Ascending aorta (tissue), 2 donors: ENCODE results near the gene TOX3. TPM values are rescaled to one million over a fixed set of nuclear protein-coding genes. Genes with fewer than 3 reads are reported as not detected.

ENCODE experiments used
- DNase-seq, 2 donors: peaks; one replicate each; pipeline ENCODE4 v3.0.0-alpha.2; 2019; ENCODE audit warnings: low spot score in 2 of 2
- H3K27ac ChIP-seq, 2 donors: fragments of 200-600 bp; sonication (generic); one replicate each; pipeline ENCODE4 v1.5.1; 2016 to 2017; ENCODE audit warnings: mild to moderate bottlenecking in 1 of 2
- H3K27me3 ChIP-seq: fragments of 200-600 bp; sonication (generic); one replicate; pipeline ENCODE4 v1.5.1; 2017
- H3K36me3 ChIP-seq, 2 donors: fragments of 200-600 bp; sonication (generic); one replicate each; pipeline ENCODE4 v1.5.1; 2016
- H3K4me1 ChIP-seq, 2 donors: fragments of 200-600 bp; sonication (generic); one replicate each; pipeline ENCODE4 v1.5.1; 2016 to 2017; ENCODE audit warnings: mild to moderate bottlenecking in 1 of 2
- H3K4me3 ChIP-seq, 2 donors: fragments of 200-600 bp; sonication (generic); one replicate each; pipeline ENCODE4 v1.5.1; 2016 to 2017; ENCODE audit warnings: mild to moderate bottlenecking in 1 of 2
- H3K9me3 ChIP-seq, 2 donors: fragments of 200-600 bp; sonication (generic); one replicate each; pipeline ENCODE4 v1.5.1; 2016
- CTCF ChIP-seq, 3 experiments: fragments of 200-600 bp in 2 of 3; fragments of 450-650 bp in 1 of 3; sonication (generic) in 2 of 3; IDR thresholded peaks; one replicate each; pipeline ENCODE4 v1.5.1; 2016 to 2019; ENCODE audit warnings: antibody characterized with exemption in 3 of 3, mild to moderate bottlenecking in 1 of 3, moderate library complexity in 1 of 3
- intact Hi-C: fragments of 100-400 bp; cut with DNase I; formaldehyde crosslinking; loops from one replicate; pipeline ENCODE4 v1.15.1; 2023
- total RNA-seq: library from RNA; depleted of rRNA; stranded (reverse); fragments of >200 nt; gene quantifications from one replicate; pipeline ENCODE4 v1.1.0, GENCODE V29; 2016

The TOX3 gene
- total RNA-seq, 1 donor from 2014 or later: not detected

GRCh38 chr16:52455549-52456277 is 91.2 kb downstream of the TOX3 start:
- intact Hi-C loops: no loop called here
- H3K4me1 ChIP-seq: no peaks in the 10 kb centered on the region
- DNase-seq: no peak
- H3K9me3 ChIP-seq: no peaks in the 10 kb centered on the region
- no peak overlapping the region for H3K27ac ChIP-seq
- H3K4me3 ChIP-seq: no peak overlapping the region
- TF ChIP-seq CTCF (IDR thresholded peaks at IDR 0.05): no peak
- H3K27me3 ChIP-seq: no peaks in the 10 kb centered on the region
- no peaks in the 10 kb centered on the region for H3K36me3 ChIP-seq

DNA sequence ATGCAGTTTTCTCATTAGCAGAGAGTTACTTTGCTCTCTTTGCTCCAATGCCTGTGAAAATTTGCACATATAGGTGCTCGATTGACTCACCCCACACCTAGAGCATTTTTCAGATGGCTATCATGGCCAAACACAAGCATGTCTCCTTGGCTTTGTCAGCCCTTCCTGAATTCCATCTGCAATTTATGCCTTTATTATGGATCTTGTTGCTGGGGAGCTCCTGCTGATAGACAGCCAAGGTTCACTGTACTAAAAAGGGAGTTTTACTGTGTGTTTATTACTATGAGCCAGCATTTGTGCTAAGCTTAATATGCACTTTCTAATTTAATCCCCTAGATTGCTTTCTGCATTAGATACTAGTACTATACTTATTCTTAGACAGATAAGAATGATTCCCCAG is 93.3 kb downstream of the TOX3 start:
- H3K36me3 ChIP-seq: no peaks in the 10 kb centered on the region
- H3K4me1 ChIP-seq: no peaks in the 10 kb centered on the region
- TF ChIP-seq CTCF (IDR thresholded peaks at IDR 0.05): no peak
- no peak overlapping the region for H3K4me3 ChIP-seq
- intact Hi-C loops: no loop called here
- H3K27me3 ChIP-seq: no peaks in the 10 kb centered on the region
- no peak for DNase-seq
- no peak overlapping the region for H3K27ac ChIP-seq
- H3K9me3 ChIP-seq: no peaks in the 10 kb centered on the region

DNA sequence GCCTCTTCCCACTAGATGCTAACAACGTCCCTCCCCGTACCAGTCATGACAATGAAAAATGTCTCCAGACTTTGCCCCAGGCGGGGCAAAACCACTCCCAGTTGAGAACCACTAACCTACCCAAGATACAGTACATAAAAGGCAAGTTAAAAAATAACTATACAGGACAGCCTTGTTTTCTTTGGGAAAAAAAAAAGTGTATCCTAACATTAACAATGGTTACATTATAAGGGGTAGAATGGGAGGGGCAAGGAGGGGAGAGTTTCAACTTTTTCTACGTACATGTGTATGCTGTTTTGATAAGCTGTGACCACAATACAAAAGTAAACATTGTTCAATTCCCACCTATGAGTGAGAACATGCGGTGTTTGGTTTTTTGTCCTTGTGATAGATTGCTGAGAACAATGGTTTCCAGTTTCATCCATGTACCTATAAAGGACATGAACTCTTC is 94.9 kb downstream of the TOX3 start:
- intact Hi-C loops: no loop called here
- H3K4me1 ChIP-seq: no peaks in the 10 kb centered on the region
- H3K36me3 ChIP-seq: no peaks in the 10 kb centered on the region
- no peaks in the 10 kb centered on the region for H3K27me3 ChIP-seq
- DNase-seq: no peak
- H3K27ac ChIP-seq: no peak overlapping the region
- no peak overlapping the region for H3K4me3 ChIP-seq
- no peaks in the 10 kb centered on the region for H3K9me3 ChIP-seq
- TF ChIP-seq CTCF (IDR thresholded peaks at IDR 0.05): no peak

DNA sequence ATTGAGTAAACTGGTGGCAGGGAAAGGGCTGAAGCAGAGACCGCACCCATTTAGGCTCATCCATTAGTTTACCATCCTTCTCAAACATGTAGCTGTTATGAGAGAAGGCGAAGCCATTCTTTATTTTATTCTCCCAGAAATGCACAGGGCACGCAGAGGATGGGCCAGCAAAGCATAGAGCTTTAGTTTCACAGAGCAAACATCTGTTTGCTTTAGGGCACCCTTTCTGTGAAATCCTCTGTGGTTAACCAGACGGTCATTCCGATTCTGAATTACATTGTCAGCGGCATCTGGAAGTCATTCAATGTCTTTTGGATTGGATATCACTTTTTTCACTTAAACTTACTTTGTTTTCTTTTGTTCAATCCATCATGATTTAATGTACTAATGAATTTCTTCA is 96.0 kb downstream of the TOX3 start:
- intact Hi-C loops: no loop called here
- no peak overlapping the region for H3K27ac ChIP-seq
- no peaks in the 10 kb centered on the region for H3K4me1 ChIP-seq
- no peaks in the 10 kb centered on the region for H3K27me3 ChIP-seq
- no peak overlapping the region for H3K4me3 ChIP-seq
- no peaks in the 10 kb centered on the region for H3K9me3 ChIP-seq
- no peaks in the 10 kb centered on the region for H3K36me3 ChIP-seq
- no peak for TF ChIP-seq CTCF (IDR thresholded peaks at IDR 0.05)
- DNase-seq: no peak

GRCh38 chr16:52450241-52450640 is 96.7 kb downstream of the TOX3 start:
- no peaks in the 10 kb centered on the region for H3K36me3 ChIP-seq
- no peak overlapping the region for H3K27ac ChIP-seq
- H3K4me3 ChIP-seq: no peak overlapping the region
- no peak for TF ChIP-seq CTCF (IDR thresholded peaks at IDR 0.05)
- no peaks in the 10 kb centered on the region for H3K9me3 ChIP-seq
- no peaks in the 10 kb centered on the region for H3K27me3 ChIP-seq
- intact Hi-C loops: no loop called here
- no peaks in the 10 kb centered on the region for H3K4me1 ChIP-seq
- no peak for DNase-seq

DNA sequence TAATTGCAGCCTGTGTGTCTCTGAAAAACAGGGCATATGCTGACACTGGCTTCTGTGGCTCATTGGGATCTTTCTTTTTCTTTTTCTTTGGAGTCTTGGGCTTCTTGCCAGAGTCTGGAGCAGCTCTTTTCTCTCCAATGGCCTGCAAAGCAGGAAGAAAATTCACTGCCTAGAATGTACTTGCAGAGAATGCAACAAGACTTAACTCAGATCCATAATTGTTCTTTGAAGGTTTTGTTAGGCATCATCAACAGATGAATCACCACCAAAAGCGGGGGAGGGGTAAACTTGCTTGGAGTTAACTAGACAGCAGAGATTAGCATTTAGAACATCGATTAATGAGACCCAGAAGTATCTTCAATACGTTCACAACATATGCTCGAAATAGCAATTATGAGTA is 100.9 kb downstream of the TOX3 start:
- H3K4me1 ChIP-seq: no peaks in the 10 kb centered on the region
- no peaks in the 10 kb centered on the region for H3K36me3 ChIP-seq
- H3K4me3 ChIP-seq: no peak overlapping the region
- no peak for TF ChIP-seq CTCF (IDR thresholded peaks at IDR 0.05)
- no peaks in the 10 kb centered on the region for H3K27me3 ChIP-seq
- intact Hi-C loops: no loop called here
- H3K27ac ChIP-seq: no peak overlapping the region
- DNase-seq: no peak
- no peaks in the 10 kb centered on the region for H3K9me3 ChIP-seq
